OCI-LY1 (cell line): Measurements from ENCODE around the gene ALX4.

ENCODE experiments used
- H2AFZ ChIP-seq: fragments of 200-600 bp; sonication (generic), shearing (Covaris generic); 2 replicates; pipeline ENCODE4 v1.6.0; 2014; ENCODE audit warnings: antibody characterized with exemption, mild to moderate bottlenecking, low read length
- H3F3A ChIP-seq: fragments of 200-600 bp; sonication (generic), shearing (Covaris generic); 2 replicates; pipeline ENCODE4 v1.6.0; 2014; ENCODE audit warnings: mild to moderate bottlenecking, antibody characterized with exemption, low read length, moderate library complexity; ENCODE audit not compliant: insufficient read depth
- H3K27ac ChIP-seq: fragments of 200-600 bp; sonication (generic); 2 replicates; pipeline ENCODE4 v1.5.1; 2014; ENCODE audit warnings: low read length, mixed run types, mild to moderate bottlenecking, low read depth; ENCODE audit not compliant: poor library complexity, severe bottlenecking
- H3K27me3 ChIP-seq: fragments of 200-600 bp; sonication (generic); 2 replicates; pipeline ENCODE4 v1.6.0; 2014; ENCODE audit warnings: antibody characterized with exemption, mild to moderate bottlenecking, low read length, moderate library complexity; ENCODE audit not compliant: insufficient read depth
- H3K36me3 ChIP-seq: fragments of 200-600 bp; sonication (generic); 2 replicates; pipeline ENCODE4 v1.6.1; 2014; ENCODE audit warnings: mild to moderate bottlenecking, antibody characterized with exemption, low read length, moderate library complexity, mixed read lengths; ENCODE audit not compliant: insufficient read depth
- H3K4me1 ChIP-seq: fragments of 200-600 bp; sonication (generic); 2 replicates; pipeline ENCODE4 v1.5.1; 2014; ENCODE audit warnings: mild to moderate bottlenecking, low read length, moderate library complexity; ENCODE audit not compliant: insufficient read depth, severe bottlenecking
- H3K4me2 ChIP-seq: fragments of 200-600 bp; sonication (generic), shearing (Covaris generic); 2 replicates; pipeline ENCODE4 v1.6.1; 2014; ENCODE audit warnings: low read length
- H3K4me3 ChIP-seq: fragments of 200-600 bp; sonication (generic); 2 replicates; pipeline ENCODE4 v1.5.1; 2014; ENCODE audit warnings: low read length, low read depth, mild to moderate bottlenecking, mixed read lengths; ENCODE audit not compliant: poor library complexity, severe bottlenecking
- H3K79me2 ChIP-seq: fragments of 200-600 bp; shearing (Covaris generic); 2 replicates; pipeline ENCODE4 v1.6.1; 2016; ENCODE audit warnings: mixed run types, low read length, mixed read lengths; ENCODE audit not compliant: insufficient read depth
- H3K9ac ChIP-seq: fragments of 200-600 bp; sonication (generic), shearing (Covaris generic); 2 replicates; pipeline ENCODE4 v1.6.1; 2014; ENCODE audit warnings: mild to moderate bottlenecking, low read length, mixed read lengths
- H3K9me2 ChIP-seq: fragments of 200-600 bp; sonication (generic), shearing (Covaris generic); 2 replicates; pipeline ENCODE4 v1.6.1; 2014; ENCODE audit warnings: low read depth, mild to moderate bottlenecking, low read length, mixed read lengths
- H3K9me3 ChIP-seq: fragments of 200-600 bp; shearing (Covaris generic); 2 replicates; pipeline ENCODE4 v1.6.1; 2014; ENCODE audit warnings: low read length, mixed read lengths
- H4K20me1 ChIP-seq: fragments of 200-600 bp; sonication (generic), shearing (Covaris generic); 2 replicates; pipeline ENCODE4 v1.6.0; 2016; ENCODE audit warnings: mild to moderate bottlenecking, low read length; ENCODE audit not compliant: insufficient read depth
- CTCF ChIP-seq: fragments of 200-600 bp; sonication (generic), shearing (Covaris generic); IDR thresholded peaks from 2 replicates; pipeline ENCODE4 v1.5.1; 2017; ENCODE audit warnings: mild to moderate bottlenecking, antibody characterized with exemption, low read length, moderate library complexity, mixed read lengths
- EZH2 ChIP-seq: fragments of 200-600 bp; sonication (generic), shearing (Covaris generic); IDR thresholded peaks from 2 replicates; pipeline ENCODE4 v1.8.0; 2017; ENCODE audit warnings: borderline replicate concordance, mixed run types, mild to moderate bottlenecking, antibody characterized with exemption, low read length, moderate library complexity, mixed read lengths

The ALX4 gene

GRCh38 chr11:44345781-44346180, 35.8 kb upstream of the ALX4 start:
- no peaks in the 10 kb centered on the region for H3K36me3 ChIP-seq
- H3K4me3 ChIP-seq = no peak overlapping the region
- no peaks in the 10 kb centered on the region for H3K9me3 ChIP-seq
- no peaks in the 10 kb centered on the region for H3K4me1 ChIP-seq
- no peaks in the 10 kb centered on the region for H4K20me1 ChIP-seq
- no peaks in the 10 kb centered on the region for H3K79me2 ChIP-seq
- no peak overlapping the region for H3K9ac ChIP-seq
- no peak overlapping the region for H3K27ac ChIP-seq
- no peak overlapping the region for H3K4me2 ChIP-seq
- no peaks in the 10 kb centered on the region for H3F3A ChIP-seq
- TF ChIP-seq EZH2 (no peak), CTCF (no peak)
- no peak overlapping the region for H2AFZ ChIP-seq
- no peaks in the 10 kb centered on the region for H3K9me2 ChIP-seq
- no peaks in the 10 kb centered on the region for H3K27me3 ChIP-seq

- Histone ChIP-seq H3K79me2 (no peaks in the 10 kb centered on the region), H3K9me2 (no peaks in the 10 kb centered on the region), H3K9ac (no peak overlapping the region), H3K4me3 (no peak overlapping the region), H3K4me2 (no peak overlapping the region), H3K27ac (no peak overlapping the region), H2AFZ (no peak overlapping the region), H3F3A (no peaks in the 10 kb centered on the region), H3K9me3 (no peaks in the 10 kb centered on the region), H4K20me1 (no peaks in the 10 kb centered on the region), H3K36me3 (no peaks in the 10 kb centered on the region), H3K4me1 (no peaks in the 10 kb centered on the region), H3K27me3 (no peaks in the 10 kb centered on the region)
- TF ChIP-seq EZH2 (no peak), CTCF (no peak)
These were observed 35.0 kb upstream of the ALX4 start for GRCh38 chr11:44344921-44345320.

- Histone ChIP-seq H3K9me2 (no peaks in the 10 kb centered on the region), H3K27ac (no peak overlapping the region), H3K9ac (no peak overlapping the region), H3K4me1 (no peaks in the 10 kb centered on the region), H3K27me3 (no peaks in the 10 kb centered on the region), H4K20me1 (no peaks in the 10 kb centered on the region), H3K4me3 (no peak overlapping the region), H3K4me2 (no peak overlapping the region), H3K79me2 (no peaks in the 10 kb centered on the region), H3F3A (no peaks in the 10 kb centered on the region), H3K36me3 (no peaks in the 10 kb centered on the region), H2AFZ (no peak overlapping the region), H3K9me3 (no peaks in the 10 kb centered on the region)
- TF ChIP-seq EZH2 (no peak), CTCF (no peak)
These were observed 34.5 kb upstream of the ALX4 start for GRCh38 chr11:44344423-44344820.
